Amygdala (tissue), 56 donors: Measurements from ENCODE around the gene ASXL1.
A peak's percentile ranks its signal among the peaks of the same experiment; 100 is the strongest.

ENCODE experiments used
- DNase-seq, 56 donors: peaks; one replicate each; lab custom pipeline; 2025; lab: John Stamatoyannopoulos, UW

The ASXL1 gene

GRCh38 chr20:32474009-32474716 is 116.0 kb downstream of the ASXL1 start:
- peak in 2 of 56 donors; percentile 28 to 50 for DNase-seq

GRCh38 chr20:32474717-32474966 is 116.5 kb downstream of the ASXL1 start:
- DNase-seq, result peak in 1 of 56 donors; percentile 34

- peak in 47 of 56 donors; percentile 27 to 82 (median 62) for DNase-seq
Measured at GRCh38 chr20:32474967-32475811, 117.1 kb downstream of the ASXL1 start.

GRCh38 chr20:32476684-32477593 is 118.8 kb downstream of the ASXL1 start:
- no peak for DNase-seq

- peak in 12 of 56 donors; percentile 10 to 66 (median 32) for DNase-seq
Measured at GRCh38 chr20:32477594-32478512, 119.7 kb downstream of the ASXL1 start.

- no peak for DNase-seq
Measured at GRCh38 chr20:32478576-32478975, 120.4 kb downstream of the ASXL1 start.

- no peak for DNase-seq
Measured at GRCh38 chr20:32479012-32479411, 120.9 kb downstream of the ASXL1 start.

- no peak for DNase-seq
Measured at GRCh38 chr20:32479697-32480171, 121.6 kb downstream of the ASXL1 start.

- DNase-seq, result peak in 1 of 56 donors; percentile 39
Measured at GRCh38 chr20:32480371-32481241, 122.5 kb downstream of the ASXL1 start.

GRCh38 chr20:32481311-32482142 is 123.4 kb downstream of the ASXL1 start:
- DNase-seq, result peak in 3 of 56 donors; percentile 26 to 39 (median 31)

GRCh38 chr20:32482143-32482441 is 124.0 kb downstream of the ASXL1 start:
- no peak for DNase-seq

- DNase-seq, result peak in 7 of 56 donors; percentile 26 to 50 (median 42)
Measured at GRCh38 chr20:32482442-32483261, 124.5 kb downstream of the ASXL1 start.

- peak in 49 of 56 donors; percentile 34 to 91 (median 73) for DNase-seq
Measured at GRCh38 chr20:32483351-32484224, 125.5 kb downstream of the ASXL1 start.

GRCh38 chr20:32484225-32484957 is 126.3 kb downstream of the ASXL1 start:
- DNase-seq, result peak in 15 of 56 donors; percentile 32 to 74 (median 51)
